ENCODE results near the gene CCSAP.
A peak's percentile ranks its signal among the peaks of the same experiment; 100 is the strongest.

The CCSAP gene

GRCh38 chr1:229385853-229386456 is 43.1 kb upstream of the CCSAP start:
- Histone ChIP-seq H2BK120ac (ENCODE audit: low read depth, low read length) (no peak overlapping the region), H3K36me3 (ENCODE audit: control insufficient read depth in 1 of 2, insufficient read depth in 2 of 2, low read depth in 1 of 2, low read length in 2 of 2) (no peaks in the 10 kb centered on the region), H4K91ac (ENCODE audit: low read length) (no peak overlapping the region), H3K79me1 (replicated peaks; ENCODE audit: low read length, poor library complexity, severe bottlenecking) (no peaks in the 10 kb centered on the region), H3K27me3 (ENCODE audit: control insufficient read depth in 1 of 2, insufficient read depth in 1 of 2, low read length in 2 of 2) (peaks cover 0 to 5% of the 10 kb centered on the region in 2 experiments), H2BK12ac (ENCODE audit: low read length in 2 of 2) (no peak overlapping the region), H3K9ac (ENCODE audit: low read length) (no peak overlapping the region), H3K23ac (ENCODE audit: low read length in 2 of 2) (no peak overlapping the region), H2BK5ac (ENCODE audit: low read depth, low read length, poor library complexity, severe bottlenecking) (no peak overlapping the region), H2AFZ (ENCODE audit: low read depth, low read length) (peak overlapping the region; percentile 68), H3K14ac (ENCODE audit: low read length in 2 of 2) (peak overlapping the region in 1 of 2 experiments; percentile 95), H3K4me2 (ENCODE audit: low read length, poor library complexity, severe bottlenecking) (no peak overlapping the region), H2BK15ac (ENCODE audit: low read depth, poor library complexity, severe bottlenecking) (no peak overlapping the region), H3K4ac (ENCODE audit: low read depth in 1 of 2, low read length in 2 of 2) (no peak overlapping the region), H4K8ac (ENCODE audit: low read length) (no peak overlapping the region), H3K4me3 (ENCODE audit: insufficient read depth in 1 of 2, low read depth in 1 of 2, low read length in 2 of 2) (no peak overlapping the region), H3K18ac (ENCODE audit: low read depth in 1 of 2, low read length in 2 of 2) (no peak overlapping the region), H2AK5ac (ENCODE audit: low read length, severe bottlenecking) (no peak overlapping the region), H3K9me3 (ENCODE audit: control insufficient read depth, low read length) (no peaks in the 10 kb centered on the region), H3K27ac (ENCODE audit: low read length, poor library complexity, severe bottlenecking) (no peak overlapping the region), H3K4me1 (ENCODE audit: control insufficient read depth, insufficient read depth, low read depth, low read length) (peaks cover 12% of the 10 kb centered on the region)
- peak; percentile 8 for DNase-seq
- WGBS: 66% methylated on average over 8 of the region's 8 CpGs

- WGBS: 98% methylated on average over 6 of the region's 7 CpGs
- Histone ChIP-seq H3K4me3 (ENCODE audit: insufficient read depth in 1 of 2, low read depth in 1 of 2, low read length in 2 of 2) (no peak overlapping the region), H4K91ac (ENCODE audit: low read length) (no peak overlapping the region)
Measured at GRCh38 chr1:229384822-229385221, 42.0 kb upstream of the CCSAP start.

GRCh38 chr1:229383961-229384360 is 41.1 kb upstream of the CCSAP start:
- Histone ChIP-seq H2BK12ac (ENCODE audit: low read length in 2 of 2) (no peak overlapping the region), H4K91ac (ENCODE audit: low read length) (no peak overlapping the region), H3K14ac (ENCODE audit: low read length in 2 of 2) (no peak overlapping the region), H3K27me3 (ENCODE audit: control insufficient read depth in 1 of 2, insufficient read depth in 1 of 2, low read length in 2 of 2) (peaks cover 0 to 12% of the 10 kb centered on the region in 2 experiments), H3K4me1 (ENCODE audit: control insufficient read depth, insufficient read depth, low read depth, low read length) (peaks cover 15% of the 10 kb centered on the region), H3K36me3 (ENCODE audit: control insufficient read depth in 1 of 2, insufficient read depth in 2 of 2, low read depth in 1 of 2, low read length in 2 of 2) (no peaks in the 10 kb centered on the region), H3K79me1 (replicated peaks; ENCODE audit: low read length, poor library complexity, severe bottlenecking) (no peaks in the 10 kb centered on the region), H2AK5ac (ENCODE audit: low read length, severe bottlenecking) (no peak overlapping the region), H2BK120ac (ENCODE audit: low read depth, low read length) (no peak overlapping the region), H3K18ac (ENCODE audit: low read depth in 1 of 2, low read length in 2 of 2) (no peak overlapping the region), H3K9me3 (ENCODE audit: control insufficient read depth, low read length) (no peaks in the 10 kb centered on the region), H3K9ac (ENCODE audit: low read length) (no peak overlapping the region), H2BK5ac (ENCODE audit: low read depth, low read length, poor library complexity, severe bottlenecking) (no peak overlapping the region), H2AFZ (ENCODE audit: low read depth, low read length) (no peak overlapping the region), H2BK15ac (ENCODE audit: low read depth, poor library complexity, severe bottlenecking) (no peak overlapping the region), H3K4me2 (ENCODE audit: low read length, poor library complexity, severe bottlenecking) (no peak overlapping the region), H4K8ac (ENCODE audit: low read length) (no peak overlapping the region), H3K4ac (ENCODE audit: low read depth in 1 of 2, low read length in 2 of 2) (no peak overlapping the region), H3K27ac (ENCODE audit: low read length, poor library complexity, severe bottlenecking) (no peak overlapping the region), H3K23ac (ENCODE audit: low read length in 2 of 2) (no peak overlapping the region), H3K4me3 (ENCODE audit: insufficient read depth in 1 of 2, low read depth in 1 of 2, low read length in 2 of 2) (no peak overlapping the region)
- 88% methylated on average over 5 of the region's 5 CpGs for WGBS
- no peak for DNase-seq

More at GRCh38 chr1:229384822-229385221, 42.0 kb upstream of the CCSAP start:
- H3K23ac ChIP-seq (ENCODE audit: low read length in 2 of 2): no peak overlapping the region
- no peak overlapping the region for H2BK120ac ChIP-seq (ENCODE audit: low read depth, low read length)
- H4K8ac ChIP-seq (ENCODE audit: low read length): no peak overlapping the region
- H3K4me2 ChIP-seq (ENCODE audit: low read length, poor library complexity, severe bottlenecking): no peak overlapping the region
- H2BK12ac ChIP-seq (ENCODE audit: low read length in 2 of 2): no peak overlapping the region
- no peaks in the 10 kb centered on the region for H3K36me3 ChIP-seq (ENCODE audit: control insufficient read depth in 1 of 2, insufficient read depth in 2 of 2, low read depth in 1 of 2, low read length in 2 of 2)
- no peak overlapping the region for H3K4ac ChIP-seq (ENCODE audit: low read depth in 1 of 2, low read length in 2 of 2)
- H3K79me1 ChIP-seq (replicated peaks; ENCODE audit: low read length, poor library complexity, severe bottlenecking): no peaks in the 10 kb centered on the region
- peaks cover 0 to 9% of the 10 kb centered on the region in 2 experiments for H3K27me3 ChIP-seq (ENCODE audit: control insufficient read depth in 1 of 2, insufficient read depth in 1 of 2, low read length in 2 of 2)
- H2AK5ac ChIP-seq (ENCODE audit: low read length, severe bottlenecking): no peak overlapping the region
- H3K9ac ChIP-seq (ENCODE audit: low read length): no peak overlapping the region
- no peak for DNase-seq
- H3K27ac ChIP-seq (ENCODE audit: low read length, poor library complexity, severe bottlenecking): no peak overlapping the region
- H3K9me3 ChIP-seq (ENCODE audit: control insufficient read depth, low read length): no peaks in the 10 kb centered on the region
- no peak overlapping the region for H3K14ac ChIP-seq (ENCODE audit: low read length in 2 of 2)
- no peak overlapping the region for H2BK15ac ChIP-seq (ENCODE audit: low read depth, poor library complexity, severe bottlenecking)
- peaks cover 15% of the 10 kb centered on the region for H3K4me1 ChIP-seq (ENCODE audit: control insufficient read depth, insufficient read depth, low read depth, low read length)
- no peak overlapping the region for H2BK5ac ChIP-seq (ENCODE audit: low read depth, low read length, poor library complexity, severe bottlenecking)
- no peak overlapping the region for H3K18ac ChIP-seq (ENCODE audit: low read depth in 1 of 2, low read length in 2 of 2)
- H2AFZ ChIP-seq (ENCODE audit: low read depth, low read length): no peak overlapping the region

- Histone ChIP-seq H3K27me3 (ENCODE audit: control insufficient read depth in 1 of 2, insufficient read depth in 1 of 2, low read length in 2 of 2) (peaks cover 0 to 12% of the 10 kb centered on the region in 2 experiments), H3K9ac (ENCODE audit: low read length) (no peak overlapping the region), H3K4ac (ENCODE audit: low read depth in 1 of 2, low read length in 2 of 2) (no peak overlapping the region), H3K4me1 (ENCODE audit: control insufficient read depth, insufficient read depth, low read depth, low read length) (peaks cover 15% of the 10 kb centered on the region), H3K4me3 (ENCODE audit: insufficient read depth in 1 of 2, low read depth in 1 of 2, low read length in 2 of 2) (no peak overlapping the region), H2BK15ac (ENCODE audit: low read depth, poor library complexity, severe bottlenecking) (no peak overlapping the region), H3K9me3 (ENCODE audit: control insufficient read depth, low read length) (no peaks in the 10 kb centered on the region), H4K8ac (ENCODE audit: low read length) (no peak overlapping the region), H3K4me2 (ENCODE audit: low read length, poor library complexity, severe bottlenecking) (no peak overlapping the region), H2AFZ (ENCODE audit: low read depth, low read length) (no peak overlapping the region), H2AK5ac (ENCODE audit: low read length, severe bottlenecking) (no peak overlapping the region), H3K18ac (ENCODE audit: low read depth in 1 of 2, low read length in 2 of 2) (no peak overlapping the region), H2BK5ac (ENCODE audit: low read depth, low read length, poor library complexity, severe bottlenecking) (no peak overlapping the region), H2BK120ac (ENCODE audit: low read depth, low read length) (no peak overlapping the region), H3K27ac (ENCODE audit: low read length, poor library complexity, severe bottlenecking) (no peak overlapping the region), H4K91ac (ENCODE audit: low read length) (no peak overlapping the region), H3K79me1 (replicated peaks; ENCODE audit: low read length, poor library complexity, severe bottlenecking) (no peaks in the 10 kb centered on the region), H3K36me3 (ENCODE audit: control insufficient read depth in 1 of 2, insufficient read depth in 2 of 2, low read depth in 1 of 2, low read length in 2 of 2) (no peaks in the 10 kb centered on the region), H3K23ac (ENCODE audit: low read length in 2 of 2) (no peak overlapping the region), H2BK12ac (ENCODE audit: low read length in 2 of 2) (no peak overlapping the region), H3K14ac (ENCODE audit: low read length in 2 of 2) (no peak overlapping the region)
- DNase-seq: no peak
- WGBS: 98% methylated on average over 3 of the region's 3 CpGs
Measured at GRCh38 chr1:229383188-229383587, 40.3 kb upstream of the CCSAP start.
